ENCODE measurements around the gene SLC12A8. TPM values are rescaled to one million over a fixed set of nuclear protein-coding genes. Genes with fewer than 3 reads are reported as not detected.
A peak's percentile ranks its signal among the peaks of the same experiment; 100 is the strongest.

SLC12A8 gene
- total RNA-seq, 4 donors from 2014 or later = 0.26 to 4.7 (median 0.58) TPM; not detected in 1

DNA sequence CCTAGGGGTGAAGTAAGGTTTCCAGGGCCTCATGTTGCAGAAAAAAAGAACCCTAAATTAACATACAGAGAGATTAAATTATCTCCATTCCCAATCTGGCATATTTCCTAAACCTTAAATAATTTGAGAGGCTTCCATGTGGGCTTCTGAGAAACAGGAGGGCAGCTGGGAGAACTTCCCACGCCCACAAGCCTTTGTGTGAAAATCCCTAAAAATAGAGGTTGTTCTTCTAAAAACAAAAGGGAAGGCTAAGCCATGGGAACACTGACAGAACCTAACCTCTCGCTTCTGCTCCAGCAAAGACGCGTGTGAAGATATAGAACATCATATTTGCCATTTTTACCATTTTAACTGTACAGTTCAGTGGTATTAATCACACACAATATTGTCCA lies 812 bp upstream of the SLC12A8 start:
- no peak overlapping the region for H3K27ac ChIP-seq
- peaks cover 8 to 15% of the 10 kb centered on the region in 2 donors for H3K27me3 ChIP-seq
- no peaks in the 10 kb centered on the region for H3K36me3 ChIP-seq
- no peak for DNase-seq
- H3K4me3 ChIP-seq = no peak overlapping the region
- TF ChIP-seq, protein P1, sequence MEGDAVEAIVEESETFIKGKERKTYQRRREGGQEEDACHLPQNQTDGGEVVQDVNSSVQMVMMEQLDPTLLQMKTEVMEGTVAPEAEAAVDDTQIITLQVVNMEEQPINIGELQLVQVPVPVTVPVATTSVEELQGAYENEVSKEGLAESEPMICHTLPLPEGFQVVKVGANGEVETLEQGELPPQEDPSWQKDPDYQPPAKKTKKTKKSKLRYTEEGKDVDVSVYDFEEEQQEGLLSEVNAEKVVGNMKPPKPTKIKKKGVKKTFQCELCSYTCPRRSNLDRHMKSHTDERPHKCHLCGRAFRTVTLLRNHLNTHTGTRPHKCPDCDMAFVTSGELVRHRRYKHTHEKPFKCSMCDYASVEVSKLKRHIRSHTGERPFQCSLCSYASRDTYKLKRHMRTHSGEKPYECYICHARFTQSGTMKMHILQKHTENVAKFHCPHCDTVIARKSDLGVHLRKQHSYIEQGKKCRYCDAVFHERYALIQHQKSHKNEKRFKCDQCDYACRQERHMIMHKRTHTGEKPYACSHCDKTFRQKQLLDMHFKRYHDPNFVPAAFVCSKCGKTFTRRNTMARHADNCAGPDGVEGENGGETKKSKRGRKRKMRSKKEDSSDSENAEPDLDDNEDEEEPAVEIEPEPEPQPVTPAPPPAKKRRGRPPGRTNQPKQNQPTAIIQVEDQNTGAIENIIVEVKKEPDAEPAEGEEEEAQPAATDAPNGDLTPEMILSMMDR (IDR thresholded peaks at IDR 0.05) = no peak
- no peak for TF ChIP-seq POLR2A (IDR thresholded peaks at IDR 0.05)
- intact Hi-C loops (cut with DNase I; ENCODE audit: low total_unique reads) = no loop called here
- H3K4me1 ChIP-seq = peaks cover 0 to 9% of the 10 kb centered on the region in 2 donors
- H3K9me3 ChIP-seq = no peaks in the 10 kb centered on the region

DNA sequence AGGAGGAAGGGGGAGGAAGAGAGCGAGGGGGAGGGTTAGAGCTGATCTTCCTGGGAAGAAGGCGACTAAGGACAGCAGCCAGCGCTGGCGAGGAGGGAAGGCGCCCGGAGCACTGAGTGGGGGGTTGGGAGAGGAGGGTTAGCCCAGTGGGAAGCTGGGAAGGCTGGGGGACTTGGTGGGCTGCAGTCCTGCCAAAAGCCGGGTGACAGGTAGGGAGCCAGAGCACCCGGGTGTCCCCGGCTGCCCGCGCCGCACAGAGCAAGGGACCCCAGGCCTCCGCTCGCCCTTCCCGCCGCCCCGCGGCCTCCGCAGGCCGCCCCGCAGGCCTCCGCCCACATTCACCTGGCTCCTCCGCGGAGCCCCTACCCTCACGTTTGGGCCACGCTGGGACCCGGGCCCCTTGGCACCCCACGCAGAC lies 448 bp downstream of the SLC12A8 start:
- intact Hi-C loops (cut with DNase I; ENCODE audit: low total_unique reads) = no loop called here
- Histone ChIP-seq H3K9me3 (no peaks in the 10 kb centered on the region), H3K27me3 (peaks cover 8 to 15% of the 10 kb centered on the region in 2 donors), H3K27ac (no peak overlapping the region), H3K4me3 (peak overlapping the region in 1 of 2 donors; percentile 15), H3K36me3 (no peaks in the 10 kb centered on the region), H3K4me1 (peaks cover 0 to 9% of the 10 kb centered on the region in 2 donors)
- TF ChIP-seq POLR2A (IDR thresholded peaks at IDR 0.05) = no peak
- DNase-seq = no peak

DNA sequence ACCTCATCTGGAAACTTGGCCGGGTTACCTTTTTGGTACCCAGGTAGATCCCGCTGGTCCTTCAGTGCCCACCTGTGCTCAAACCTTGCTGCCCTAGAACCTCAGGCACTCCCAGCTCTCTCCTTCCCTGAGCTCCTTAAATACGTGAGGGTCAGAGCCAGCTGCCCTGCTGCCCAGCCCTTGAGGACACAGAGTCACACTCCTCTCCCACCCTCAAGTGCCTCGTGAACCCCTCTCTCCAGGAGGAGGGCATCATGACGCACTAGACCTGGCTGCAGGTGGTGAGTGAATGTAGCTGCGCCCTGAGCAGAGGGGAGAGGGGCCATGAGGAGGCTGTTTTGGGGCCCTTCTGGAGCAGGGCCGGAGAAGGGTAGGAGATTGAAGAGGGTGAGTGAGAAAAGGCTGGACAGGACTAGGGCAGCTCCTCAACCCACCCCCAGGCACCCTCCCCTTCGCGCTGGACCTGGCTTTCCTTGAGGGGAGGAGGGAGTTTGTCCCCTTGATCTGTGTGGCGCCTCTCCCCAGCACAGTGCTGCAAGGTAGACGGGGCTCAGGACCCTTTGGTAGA lies 941 bp downstream of the SLC12A8 start:
- Histone ChIP-seq H3K9me3 (no peaks in the 10 kb centered on the region), H3K36me3 (no peaks in the 10 kb centered on the region), H3K4me1 (peaks cover 0 to 9% of the 10 kb centered on the region in 2 donors), H3K27ac (no peak overlapping the region), H3K4me3 (no peak overlapping the region), H3K27me3 (peaks cover 8 to 15% of the 10 kb centered on the region in 2 donors)
- DNase-seq = no peak
- intact Hi-C loops (cut with DNase I; ENCODE audit: low total_unique reads) = no loop called here
- TF ChIP-seq, protein P1 (IDR thresholded peaks at IDR 0.05) = no peak
- TF ChIP-seq POLR2A (IDR thresholded peaks at IDR 0.05) = no peak

GRCh38 chr3:125207949-125208568 lies 4.5 kb downstream of the SLC12A8 start:
- Histone ChIP-seq H3K9me3 (no peaks in the 10 kb centered on the region), H3K27me3 (peaks cover 5 to 7% of the 10 kb centered on the region in 2 donors), H3K27ac (no peak overlapping the region), H3K4me3 (no peak overlapping the region), H3K4me1 (peaks cover 0 to 9% of the 10 kb centered on the region in 2 donors), H3K36me3 (no peaks in the 10 kb centered on the region)
- no peak for DNase-seq
- TF ChIP-seq POLR2A (IDR thresholded peaks at IDR 0.05) = no peak
- TF ChIP-seq, protein P1 (IDR thresholded peaks at IDR 0.05) = no peak
- intact Hi-C loops (cut with DNase I; ENCODE audit: low total_unique reads) = no loop called here

GRCh38 chr3:125207507-125207906 lies 5.0 kb downstream of the SLC12A8 start:
- H3K4me1 ChIP-seq = peaks cover 0 to 5% of the 10 kb centered on the region in 2 donors
- no peaks in the 10 kb centered on the region for H3K9me3 ChIP-seq
- no peak overlapping the region for H3K27ac ChIP-seq
- H3K36me3 ChIP-seq = no peaks in the 10 kb centered on the region
- intact Hi-C loops (cut with DNase I; ENCODE audit: low total_unique reads) = no loop called here
- no peak overlapping the region for H3K4me3 ChIP-seq
- no peak for TF ChIP-seq POLR2A (IDR thresholded peaks at IDR 0.05)
- TF ChIP-seq, protein P1 (IDR thresholded peaks at IDR 0.05) = no peak
- no peak for DNase-seq
- peaks cover 0 to 1% of the 10 kb centered on the region in 2 donors for H3K27me3 ChIP-seq
